ENCODE data around the gene FGF14.

The FGF14 gene

DNA sequence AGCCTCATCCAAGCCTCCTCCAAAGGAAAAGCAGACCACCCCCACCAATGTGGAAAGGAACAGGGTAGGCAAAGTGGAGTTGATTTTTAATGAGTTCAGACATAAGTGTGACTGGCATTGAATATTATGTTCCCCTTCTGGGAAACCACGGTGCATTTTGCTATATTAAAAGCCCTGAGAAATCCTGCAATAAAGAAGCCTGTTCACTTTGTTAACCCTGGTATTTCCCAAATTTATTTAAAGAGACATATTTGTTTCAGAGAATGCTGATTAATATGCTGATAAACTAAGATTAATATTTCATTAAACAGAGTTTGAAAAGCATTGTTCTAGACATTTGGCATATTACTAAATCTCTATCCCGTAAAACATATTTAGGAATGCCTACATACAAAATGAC, 151.4 kb downstream of the FGF14 start:
- no peak for ATAC-seq
- no peak for DNase-seq

- ATAC-seq (no peak), DNase-seq (no peak)
Measured at GRCh38 chr13:102244607-102245227, 157.1 kb downstream of the FGF14 start.

- ATAC-seq (no peak), DNase-seq (no peak)
Measured at GRCh38 chr13:102240110-102240509, 161.7 kb downstream of the FGF14 start.

DNA sequence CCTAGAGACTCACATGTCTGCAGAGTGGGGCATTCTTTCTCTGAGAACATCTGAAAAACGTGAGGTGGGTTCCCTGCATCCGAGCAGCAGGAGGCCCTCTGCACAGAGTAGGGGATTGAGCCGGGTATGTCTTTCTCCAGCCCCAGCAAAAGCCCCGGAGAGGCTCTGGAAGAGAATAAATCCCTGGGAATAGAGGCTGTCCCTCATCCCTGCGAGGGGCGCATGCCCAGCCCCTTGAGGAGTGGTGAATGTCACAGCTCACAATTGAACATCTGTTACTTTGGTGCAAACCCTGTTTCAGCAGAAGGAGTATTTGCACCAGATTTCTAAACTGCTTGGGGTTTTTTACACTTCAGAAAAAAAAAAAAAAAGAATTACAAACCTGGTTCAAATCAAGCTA, 164.6 kb downstream of the FGF14 start:
- ATAC-seq (no peak), DNase-seq (no peak)

GRCh38 chr13:102236830-102237229, 165.0 kb downstream of the FGF14 start:
- no peak for ATAC-seq

DNA sequence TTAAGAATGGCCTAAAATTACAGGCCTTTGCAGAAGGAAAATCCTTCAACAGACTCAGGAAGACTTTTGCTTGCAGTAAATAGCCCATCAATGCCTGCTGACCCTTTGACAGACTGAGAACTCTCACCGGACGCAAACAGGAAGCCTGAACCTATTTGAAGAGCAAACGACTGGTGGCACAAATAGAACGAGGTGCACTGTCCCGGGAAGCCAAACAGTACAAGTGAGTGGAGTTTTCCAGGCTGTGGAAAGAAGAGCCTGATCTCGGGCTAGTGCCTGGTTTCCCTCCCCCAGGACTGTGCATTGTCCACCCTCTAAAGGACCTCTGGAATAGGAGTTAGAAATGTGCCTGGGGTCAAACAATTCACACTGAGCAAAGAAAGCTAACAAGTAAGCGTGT, 165.5 kb downstream of the FGF14 start:
- DNase-seq: no peak
- ATAC-seq: no peak

More at GRCh38 chr13:102236830-102237229, 165.0 kb downstream of the FGF14 start:
- no peak for DNase-seq

DNA sequence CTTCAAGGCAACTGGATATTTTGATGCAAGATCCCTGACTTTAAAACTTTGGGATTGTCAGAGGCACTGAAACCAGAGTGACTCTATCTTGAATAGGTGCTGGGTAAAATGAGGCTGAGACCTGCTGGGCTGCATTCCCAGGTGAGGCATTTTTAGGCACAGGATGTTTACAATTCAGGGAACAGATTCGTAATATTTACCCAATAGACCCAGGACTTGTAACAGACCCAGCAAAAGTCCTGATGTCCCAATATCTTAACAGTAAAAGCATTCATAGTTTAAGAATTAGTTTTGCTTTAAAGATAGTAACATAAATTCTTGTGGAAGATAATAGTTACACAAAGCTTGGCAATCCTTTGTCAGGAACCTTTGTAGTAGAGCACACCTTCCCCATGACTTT, 166.2 kb downstream of the FGF14 start:
- no peak for ATAC-seq
- DNase-seq: no peak

- no peak for DNase-seq
- ATAC-seq: no peak
Measured at GRCh38 chr13:102234618-102235017, 167.2 kb downstream of the FGF14 start.

DNA sequence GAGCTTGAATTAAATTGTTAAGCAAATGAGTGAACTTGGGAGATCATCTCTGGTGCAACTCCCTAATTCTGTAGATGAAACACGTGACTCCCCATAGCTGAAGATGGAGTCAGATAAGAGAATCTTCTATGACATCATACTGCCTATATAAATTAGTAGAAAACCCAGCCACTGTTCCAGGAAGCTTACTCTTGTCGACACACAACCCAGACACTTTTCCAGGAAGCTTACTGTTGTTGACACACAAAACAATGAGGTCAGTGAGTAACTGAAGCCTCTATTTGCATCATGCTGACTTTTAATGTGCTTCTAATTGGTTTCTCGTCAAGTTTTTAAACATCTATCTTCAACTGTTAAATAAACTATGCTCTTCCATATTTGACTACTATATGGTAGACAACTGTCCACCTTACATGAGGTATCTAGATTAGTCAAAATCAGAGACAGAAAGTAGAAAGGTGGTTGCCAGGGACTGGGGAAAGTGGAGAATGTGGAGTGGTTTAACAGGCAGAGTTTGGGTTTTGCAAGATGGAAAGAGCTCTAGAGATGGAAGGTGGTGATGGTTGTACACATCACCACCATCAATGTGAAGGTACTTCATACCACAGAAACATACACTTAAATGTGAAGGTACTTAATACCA, 168.2 kb downstream of the FGF14 start:
- no peak for ATAC-seq
- no peak for DNase-seq

DNA sequence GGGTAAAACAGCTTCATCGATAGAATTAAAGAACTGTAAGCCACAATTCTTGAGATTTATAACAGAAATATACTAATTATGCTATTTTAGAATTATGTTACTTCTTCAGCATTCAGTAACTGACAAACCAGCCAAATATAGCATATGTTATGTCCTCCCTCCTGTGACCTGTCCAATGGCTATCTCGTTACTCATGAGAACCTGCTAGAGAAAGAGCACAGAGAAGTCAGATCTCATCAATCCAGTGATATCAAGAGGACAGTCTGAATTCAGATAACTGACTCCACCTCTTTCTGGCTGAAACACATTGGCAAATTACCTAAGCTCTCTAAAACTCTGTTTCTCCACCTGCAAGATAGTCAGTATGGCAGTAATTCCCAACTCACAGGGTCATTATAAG, 170.4 kb downstream of the FGF14 start:
- DNase-seq (no peak), ATAC-seq (no peak)

- ATAC-seq (no peak), DNase-seq (no peak)
Measured at GRCh38 chr13:102227741-102228140, 174.1 kb downstream of the FGF14 start.

DNA sequence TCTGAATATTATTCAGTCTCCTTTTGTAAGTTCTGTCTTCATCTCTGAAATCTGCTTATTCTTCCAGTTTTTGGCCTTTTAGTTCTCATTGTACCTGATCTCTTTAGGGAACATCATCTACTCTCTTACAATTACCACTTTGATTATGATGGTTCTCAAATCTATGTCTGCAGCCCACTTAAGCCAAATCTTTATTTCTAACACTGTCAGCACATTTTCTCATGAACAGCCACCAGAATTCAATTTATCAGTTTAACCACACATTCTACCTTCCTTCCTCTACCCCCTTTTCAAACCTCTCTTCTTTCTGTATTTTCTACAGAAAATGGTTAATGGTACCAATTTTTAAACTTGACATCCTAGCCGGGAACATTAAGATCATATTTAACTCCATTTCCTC, 175.3 kb downstream of the FGF14 start:
- no peak for DNase-seq
- no peak for ATAC-seq

DNA sequence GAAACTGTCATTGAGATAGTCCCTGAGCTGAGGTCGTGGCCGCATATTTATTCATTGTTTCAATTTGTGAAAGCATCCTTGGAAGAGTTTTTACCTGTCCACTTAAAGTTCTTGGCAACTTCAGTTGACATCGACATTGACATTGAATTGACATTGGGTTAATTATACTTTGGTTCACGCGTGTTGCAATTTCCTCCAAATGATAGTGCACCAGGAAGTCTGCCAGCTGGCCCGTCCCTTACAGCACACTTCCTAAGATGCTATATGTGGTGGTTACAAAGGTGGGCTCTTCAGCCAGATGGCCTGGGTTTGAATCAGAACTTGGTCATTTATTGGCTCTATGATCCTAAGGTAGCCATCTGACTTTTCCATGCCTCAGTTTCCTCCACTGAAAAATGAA, 176.0 kb downstream of the FGF14 start:
- DNase-seq (no peak), ATAC-seq (no peak)

DNA sequence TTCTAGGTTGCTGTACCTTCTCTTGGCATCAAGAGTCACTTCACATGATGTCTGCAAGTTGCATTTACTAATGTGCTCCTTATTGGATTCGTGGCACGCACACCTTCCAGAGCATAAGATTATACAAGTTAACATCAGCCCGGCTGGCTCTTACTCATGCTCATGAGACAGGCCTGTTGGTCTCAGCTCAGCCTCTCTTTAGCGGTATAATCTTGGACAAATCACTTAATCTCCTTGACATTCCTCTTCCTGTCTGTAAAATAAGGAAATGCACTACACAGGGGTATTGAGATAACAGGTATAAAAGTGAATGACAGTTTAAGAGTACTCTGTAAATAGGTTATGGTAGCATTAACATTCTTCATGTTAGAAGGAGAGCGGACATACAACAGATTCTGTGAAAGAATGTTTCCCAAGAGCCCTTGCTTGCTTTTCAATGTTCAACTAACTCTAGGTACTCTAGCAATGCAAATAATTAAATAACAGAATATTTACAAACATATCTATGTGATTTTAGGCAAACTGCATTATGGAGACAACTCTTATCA, 181.1 kb downstream of the FGF14 start:
- ATAC-seq: no peak
- DNase-seq: no peak

- DNase-seq: no peak
- no peak for ATAC-seq
Measured at GRCh38 chr13:102214956-102215355, 186.9 kb downstream of the FGF14 start.

DNA sequence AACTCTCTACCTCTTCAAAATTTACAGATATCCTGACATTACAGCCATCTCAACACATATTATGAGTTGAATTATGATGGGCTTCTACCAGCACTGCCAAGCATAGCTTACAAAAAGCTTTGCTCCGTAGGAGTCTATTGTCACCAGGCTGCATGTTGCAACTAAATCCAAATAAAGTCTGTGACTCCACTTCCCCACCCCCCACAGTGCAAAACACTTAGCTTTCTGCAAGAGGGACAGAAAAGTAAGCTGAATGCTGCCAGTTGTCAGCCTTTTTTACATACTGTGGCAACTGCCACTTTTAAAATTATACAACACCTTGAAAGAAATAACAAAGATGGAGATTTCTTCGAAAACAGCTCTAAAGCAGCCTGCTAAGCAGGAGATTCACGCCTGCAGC, 189.1 kb downstream of the FGF14 start:
- no peak for DNase-seq
- ATAC-seq: no peak

GRCh38 chr13:102208347-102208746, 193.5 kb downstream of the FGF14 start:
- no peak for ATAC-seq
- no peak for DNase-seq

DNA sequence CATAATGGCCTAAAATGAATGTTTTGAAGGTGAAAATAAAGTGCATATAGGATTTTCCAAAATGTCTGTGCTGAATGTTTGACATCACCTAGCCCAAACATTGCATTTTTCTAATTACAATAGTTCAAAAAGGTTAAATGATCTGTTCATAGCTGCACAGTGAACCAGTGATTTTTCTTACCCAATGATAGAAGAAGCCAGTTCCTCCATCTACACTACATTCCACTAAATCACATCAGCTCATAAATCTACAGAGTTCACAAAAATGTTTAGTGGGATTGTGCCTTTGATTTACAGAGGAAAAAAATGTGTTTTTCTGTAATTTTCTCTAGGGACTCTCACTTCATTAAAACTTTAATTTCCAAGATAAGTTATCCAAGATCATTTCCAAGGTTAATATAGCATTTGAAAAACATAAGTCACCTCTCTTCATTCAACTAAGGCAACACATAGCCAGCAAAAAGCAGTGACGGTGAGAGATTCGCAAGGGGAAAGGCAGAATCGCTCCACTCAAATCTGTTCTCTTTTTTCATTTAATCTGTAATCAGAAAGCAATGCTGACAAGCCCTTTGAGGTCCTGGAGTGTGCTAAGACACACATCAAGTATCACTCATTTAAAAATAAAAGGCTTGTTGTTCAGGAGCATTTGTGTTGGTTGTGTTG, 194.0 kb downstream of the FGF14 start:
- DNase-seq (no peak), ATAC-seq (no peak)

DNA sequence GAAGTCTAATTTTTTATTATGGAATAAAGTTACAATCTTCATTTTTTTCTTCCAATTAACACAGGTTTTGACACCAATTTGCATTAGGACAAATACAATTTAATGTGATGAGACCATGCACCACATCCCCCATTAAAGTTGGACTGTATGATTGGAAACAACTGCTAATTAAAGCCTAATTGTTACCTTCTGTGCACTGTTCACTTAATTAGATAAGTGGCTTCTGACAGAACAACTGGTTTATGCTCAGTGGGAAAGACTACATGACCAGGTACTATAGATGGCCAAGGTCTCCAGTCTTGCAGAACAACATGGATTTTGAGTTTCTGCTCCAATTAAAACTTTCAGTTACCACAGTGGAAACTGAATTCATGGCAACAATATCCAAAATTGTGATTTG, 198.1 kb downstream of the FGF14 start:
- no peak for ATAC-seq
- no peak for DNase-seq

DNA sequence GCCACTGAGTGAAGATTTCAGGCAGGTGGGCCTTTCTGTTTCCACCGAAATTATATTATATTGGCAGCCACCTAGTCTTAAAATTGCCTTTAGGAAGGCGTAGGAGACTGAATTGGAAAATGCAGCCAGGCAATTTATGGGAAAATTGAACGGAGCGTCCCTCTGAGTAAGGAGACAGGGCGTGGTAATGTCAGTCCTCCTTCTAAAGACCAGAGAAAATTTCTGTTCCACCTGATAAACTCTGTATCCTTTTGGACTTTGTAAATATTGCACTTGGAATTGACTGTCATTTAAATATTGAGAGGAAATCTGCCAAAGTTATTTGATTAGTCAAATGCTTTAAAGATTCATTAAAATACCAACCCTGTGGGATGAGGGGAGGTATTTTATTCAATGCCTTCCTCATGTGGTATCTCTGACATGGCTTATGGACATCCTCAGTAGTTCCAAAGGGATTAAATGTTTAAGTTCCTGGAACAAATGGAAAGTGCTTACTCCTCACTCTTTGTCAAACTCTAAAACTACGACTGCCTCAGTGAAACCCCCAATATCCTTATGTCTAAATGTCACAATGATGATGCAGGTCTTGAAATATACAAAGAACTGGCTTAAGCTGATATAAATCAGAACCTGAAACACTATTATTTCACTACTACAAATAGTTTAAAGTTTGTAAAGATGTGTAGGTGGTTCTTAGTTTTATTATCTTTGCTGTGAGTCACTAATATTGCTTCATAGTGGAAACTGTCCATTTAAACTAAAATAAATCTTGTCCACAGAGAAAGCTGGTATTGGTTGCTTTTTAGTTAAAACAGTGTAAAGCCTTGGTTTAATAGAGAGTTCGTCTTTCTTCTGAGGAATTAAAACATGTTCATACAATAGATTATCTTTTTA, 203.2 kb downstream of the FGF14 start:
- no peak for ATAC-seq

DNA sequence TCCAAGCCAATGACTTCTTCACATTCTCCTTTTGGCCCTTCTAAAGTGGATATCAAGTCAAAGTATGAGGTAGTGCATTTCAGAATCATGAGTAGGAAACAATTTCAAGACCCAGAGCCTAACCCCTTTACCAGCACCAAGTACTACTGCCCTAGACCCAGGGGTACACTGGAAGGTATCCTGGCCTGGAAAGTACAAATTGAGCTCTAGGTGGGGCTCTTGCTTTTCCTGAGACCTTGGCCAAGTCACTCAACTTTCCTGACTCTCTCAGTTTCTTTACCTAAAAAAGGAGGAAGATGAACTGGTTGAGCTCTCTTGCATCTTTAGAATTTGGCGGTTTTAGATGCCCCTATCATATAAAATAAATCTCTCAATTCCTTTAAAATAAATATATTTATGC, 204.7 kb downstream of the FGF14 start:
- DNase-seq: no peak
- no peak for ATAC-seq

More for the DNA sequence above, 203.2 kb downstream of the FGF14 start:
- no peak for DNase-seq

Data from stimulated activated naive CD8-positive, alpha-beta T cell treated with anti-CD3 and anti-CD28 coated beads, Interleukin-15, Interleukin-2, amounts not matched to agents 100 U/mL and 50 U/mL, for 24 hours (primary cell).